ENCODE data around the gene PCDHGA4.
A peak's percentile ranks its signal among the peaks of the same experiment; 100 is the strongest.
"Not testable (repeated sequence)": the region's sequence is repeated elsewhere in the genome, so short reads cannot be mapped to it uniquely, and the experiment has no call there.

The PCDHGA4 gene

DNA sequence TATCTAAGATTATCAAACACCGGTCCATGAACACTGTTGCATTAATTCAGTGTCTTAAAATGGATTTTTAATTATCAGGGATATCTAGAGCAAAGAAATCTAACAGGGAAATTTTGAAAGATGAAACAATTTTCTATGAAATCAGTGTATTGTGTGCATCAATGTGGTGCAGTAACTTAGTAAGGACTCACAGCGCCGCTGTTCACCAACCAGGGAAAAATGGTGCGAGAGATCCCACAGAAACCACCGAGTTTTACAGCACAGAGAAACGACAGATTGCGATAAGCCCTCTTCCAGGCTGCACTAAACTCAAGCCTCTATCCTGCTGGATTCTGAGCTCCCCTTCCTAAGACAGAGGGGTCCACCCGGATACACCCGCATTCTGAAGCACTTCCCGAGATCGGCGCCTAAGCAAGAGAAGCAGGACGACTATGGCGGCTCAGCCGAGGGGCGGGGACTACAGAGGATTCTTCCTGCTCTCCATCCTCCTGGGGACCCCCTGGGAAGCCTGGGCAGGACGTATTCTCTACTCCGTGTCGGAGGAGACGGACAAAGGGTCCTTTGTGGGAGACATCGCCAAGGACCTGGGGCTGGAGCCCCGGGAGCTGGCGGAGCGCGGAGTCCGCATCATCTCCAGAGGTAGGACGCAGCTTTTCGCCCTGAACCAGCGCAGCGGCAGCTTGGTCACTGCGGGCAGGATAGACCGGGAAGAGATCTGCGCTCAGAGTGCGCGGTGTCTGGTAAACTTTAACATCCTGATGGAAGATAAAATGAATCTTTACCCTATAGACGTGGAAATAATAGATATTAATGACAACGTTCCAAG lies 27.9 kb downstream of the PCDHGA4 start, which contains the start of gene PCDHGA7:
PCDHGA7 (plus strand) TSS at position 274 of the 826 bp plus-strand sequence; CDS start at position 432, 158 bp downstream.
- TF ChIP-seq, protein P1, sequence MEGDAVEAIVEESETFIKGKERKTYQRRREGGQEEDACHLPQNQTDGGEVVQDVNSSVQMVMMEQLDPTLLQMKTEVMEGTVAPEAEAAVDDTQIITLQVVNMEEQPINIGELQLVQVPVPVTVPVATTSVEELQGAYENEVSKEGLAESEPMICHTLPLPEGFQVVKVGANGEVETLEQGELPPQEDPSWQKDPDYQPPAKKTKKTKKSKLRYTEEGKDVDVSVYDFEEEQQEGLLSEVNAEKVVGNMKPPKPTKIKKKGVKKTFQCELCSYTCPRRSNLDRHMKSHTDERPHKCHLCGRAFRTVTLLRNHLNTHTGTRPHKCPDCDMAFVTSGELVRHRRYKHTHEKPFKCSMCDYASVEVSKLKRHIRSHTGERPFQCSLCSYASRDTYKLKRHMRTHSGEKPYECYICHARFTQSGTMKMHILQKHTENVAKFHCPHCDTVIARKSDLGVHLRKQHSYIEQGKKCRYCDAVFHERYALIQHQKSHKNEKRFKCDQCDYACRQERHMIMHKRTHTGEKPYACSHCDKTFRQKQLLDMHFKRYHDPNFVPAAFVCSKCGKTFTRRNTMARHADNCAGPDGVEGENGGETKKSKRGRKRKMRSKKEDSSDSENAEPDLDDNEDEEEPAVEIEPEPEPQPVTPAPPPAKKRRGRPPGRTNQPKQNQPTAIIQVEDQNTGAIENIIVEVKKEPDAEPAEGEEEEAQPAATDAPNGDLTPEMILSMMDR (IDR thresholded peaks at IDR 0.05; ENCODE audit: extremely low read depth, missing control alignments) = peak; percentile 30
- DNase-seq (ENCODE audit: low spot score) = peak; percentile 65

DNA sequence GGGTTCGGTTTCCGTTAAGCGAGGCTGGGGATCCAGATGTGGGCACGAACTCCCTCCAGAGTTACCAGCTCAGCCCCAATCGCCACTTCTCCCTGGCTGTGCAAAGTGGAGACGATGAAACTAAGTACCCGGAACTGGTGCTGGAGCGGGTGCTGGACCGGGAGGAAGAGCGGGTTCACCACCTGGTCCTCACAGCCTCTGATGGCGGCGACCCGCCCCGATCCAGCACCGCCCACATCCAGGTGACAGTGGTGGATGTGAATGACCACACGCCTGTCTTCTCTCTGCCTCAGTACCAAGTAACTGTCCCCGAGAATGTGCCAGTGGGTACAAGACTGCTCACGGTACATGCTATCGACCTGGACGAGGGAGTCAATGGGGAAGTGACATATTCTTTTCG lies 28.5 kb downstream of the PCDHGA4 start:
- DNase-seq (ENCODE audit: low spot score) = no peak
- TF ChIP-seq, protein P1 (IDR thresholded peaks at IDR 0.05; ENCODE audit: extremely low read depth, missing control alignments) = no peak

DNA sequence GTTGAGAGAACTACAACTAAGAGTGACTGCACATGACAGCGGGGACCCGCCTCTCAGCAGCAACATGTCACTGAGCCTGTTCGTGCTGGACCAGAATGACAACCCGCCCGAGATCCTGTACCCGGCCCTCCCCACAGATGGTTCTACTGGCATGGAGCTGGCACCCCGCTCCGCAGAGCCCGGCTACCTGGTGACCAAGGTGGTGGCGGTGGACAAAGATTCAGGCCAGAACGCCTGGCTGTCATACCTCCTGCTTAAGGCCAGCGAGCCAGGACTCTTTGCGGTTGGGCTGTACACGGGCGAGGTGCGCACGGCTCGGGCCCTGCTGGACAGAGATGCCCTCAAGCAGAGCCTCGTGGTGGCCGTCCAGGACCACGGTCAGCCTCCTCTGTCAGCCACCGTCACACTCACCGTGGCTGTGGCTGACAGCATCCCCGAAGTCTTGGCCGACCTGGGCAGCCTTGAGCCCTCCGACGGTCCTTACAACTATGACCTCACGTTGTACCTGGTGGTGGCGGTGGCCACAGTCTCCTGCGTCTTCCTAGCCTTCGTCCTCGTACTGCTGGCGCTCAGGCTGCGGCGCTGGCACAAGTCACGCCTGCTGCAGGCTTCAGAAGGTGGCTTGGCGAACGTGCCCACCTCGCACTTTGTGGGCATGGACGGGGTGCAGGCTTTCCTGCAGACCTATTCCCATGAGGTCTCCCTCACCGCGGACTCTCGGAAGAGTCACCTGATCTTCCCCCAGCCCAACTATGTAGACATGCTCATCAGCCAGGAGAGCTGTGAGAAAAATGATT lies 29.8 kb downstream of the PCDHGA4 start:
- no peak for DNase-seq (ENCODE audit: low spot score)
- TF ChIP-seq, protein P1 (IDR thresholded peaks at IDR 0.05; ENCODE audit: extremely low read depth, missing control alignments) = no peak

DNA sequence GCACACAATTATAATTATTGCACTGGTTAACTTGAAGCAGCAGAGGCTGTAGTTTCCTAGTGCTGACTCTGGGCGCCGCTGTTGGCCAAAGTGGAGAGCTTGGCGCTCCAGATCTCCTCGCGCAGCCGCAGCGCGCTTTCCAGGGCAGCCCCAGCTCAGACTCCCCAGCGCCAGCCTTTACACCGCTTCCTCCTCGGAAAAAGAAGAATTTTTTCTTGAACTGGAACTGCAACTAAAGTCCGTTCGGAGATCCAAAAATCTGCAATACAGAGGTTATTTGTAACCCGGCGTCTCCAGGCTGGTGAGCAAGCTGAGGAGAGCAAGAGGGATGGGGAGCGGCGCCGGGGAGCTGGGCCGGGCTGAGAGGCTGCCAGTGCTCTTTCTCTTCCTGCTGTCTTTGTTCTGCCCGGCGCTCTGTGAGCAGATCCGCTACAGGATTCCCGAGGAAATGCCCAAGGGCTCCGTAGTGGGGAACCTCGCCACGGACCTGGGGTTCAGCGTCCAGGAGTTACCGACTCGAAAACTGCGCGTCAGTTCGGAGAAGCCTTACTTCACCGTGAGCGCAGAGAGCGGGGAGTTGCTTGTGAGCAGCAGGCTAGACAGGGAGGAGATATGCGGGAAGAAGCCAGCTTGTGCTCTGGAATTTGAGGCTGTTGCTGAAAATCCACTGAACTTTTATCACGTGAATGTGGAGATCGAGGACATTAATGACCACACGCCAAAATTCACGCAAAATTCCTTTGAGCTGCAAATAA lies 32.9 kb downstream of the PCDHGA4 start, which contains the start of gene PCDHGB4:
PCDHGB4 (plus strand) TSS at position 142 of the 755 bp plus-strand sequence; CDS start at position 329, 187 bp downstream.
- DNase-seq (ENCODE audit: low spot score) = not testable (repeated sequence)
- TF ChIP-seq, protein P1 (IDR thresholded peaks at IDR 0.05; ENCODE audit: extremely low read depth, missing control alignments) = peak; percentile 47

DNA sequence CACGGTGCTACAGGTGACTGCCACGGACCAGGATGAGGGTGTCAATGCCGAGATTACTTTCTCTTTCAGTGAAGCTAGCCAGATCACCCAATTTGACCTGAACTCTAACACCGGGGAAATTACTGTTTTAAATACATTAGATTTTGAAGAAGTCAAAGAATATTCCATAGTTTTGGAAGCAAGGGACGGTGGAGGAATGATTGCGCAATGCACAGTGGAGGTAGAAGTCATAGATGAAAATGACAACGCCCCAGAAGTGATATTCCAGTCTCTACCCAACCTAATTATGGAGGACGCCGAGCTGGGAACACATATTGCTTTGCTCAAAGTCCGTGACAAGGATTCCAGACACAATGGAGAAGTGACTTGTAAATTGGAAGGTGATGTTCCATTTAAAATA lies 33.8 kb downstream of the PCDHGA4 start:
- DNase-seq (ENCODE audit: low spot score) = no peak
- TF ChIP-seq, protein P1 (IDR thresholded peaks at IDR 0.05; ENCODE audit: extremely low read depth, missing control alignments) = no peak

DNA sequence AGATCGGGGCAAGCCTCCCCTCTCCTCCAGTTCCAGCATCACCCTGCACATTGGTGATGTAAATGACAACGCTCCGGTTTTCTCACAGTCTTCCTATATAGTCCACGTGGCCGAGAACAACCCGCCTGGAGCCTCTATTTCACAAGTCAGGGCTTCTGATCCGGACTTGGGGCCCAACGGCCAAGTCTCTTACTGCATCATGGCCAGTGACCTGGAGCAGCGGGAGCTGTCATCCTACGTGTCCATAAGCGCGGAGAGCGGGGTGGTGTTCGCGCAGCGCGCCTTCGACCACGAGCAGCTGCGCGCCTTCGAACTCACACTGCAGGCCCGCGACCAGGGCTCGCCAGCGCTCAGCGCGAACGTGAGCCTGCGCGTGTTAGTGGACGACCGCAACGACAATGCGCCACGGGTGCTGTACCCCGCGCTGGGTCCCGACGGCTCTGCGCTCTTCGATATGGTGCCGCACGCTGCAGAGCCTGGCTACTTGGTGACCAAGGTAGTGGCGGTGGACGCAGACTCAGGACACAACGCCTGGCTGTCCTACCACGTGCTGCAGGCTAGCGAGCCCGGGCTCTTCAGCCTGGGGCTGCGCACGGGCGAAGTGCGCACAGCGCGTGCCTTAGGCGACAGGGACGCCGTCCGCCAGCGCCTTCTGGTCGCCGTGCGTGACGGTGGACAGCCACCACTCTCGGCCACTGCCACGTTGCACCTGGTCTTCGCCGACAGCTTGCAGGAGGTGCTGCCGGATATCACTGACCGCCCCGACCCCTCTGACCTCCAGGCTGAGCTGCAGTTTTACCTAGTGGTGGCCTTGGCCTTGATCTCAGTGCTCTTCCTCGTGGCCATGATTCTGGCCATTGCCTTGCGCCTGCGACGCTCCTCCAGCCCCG lies 34.6 kb downstream of the PCDHGA4 start:
- DNase-seq (ENCODE audit: low spot score) = no peak
- TF ChIP-seq, protein P1 (IDR thresholded peaks at IDR 0.05; ENCODE audit: extremely low read depth, missing control alignments) = no peak

Data from GM20000 (cell line).